CD4-positive, alpha-beta T cell treated with Interferon alpha-2 for 1 hour (primary cell): Measurements from ENCODE around the gene DUSP7.

Experiments
- DNase-seq, 2 donors: peaks; one replicate each; pipeline ENCODE4 v3.0.0-alpha.2; 2020 to 2022

DUSP7 gene

DNA sequence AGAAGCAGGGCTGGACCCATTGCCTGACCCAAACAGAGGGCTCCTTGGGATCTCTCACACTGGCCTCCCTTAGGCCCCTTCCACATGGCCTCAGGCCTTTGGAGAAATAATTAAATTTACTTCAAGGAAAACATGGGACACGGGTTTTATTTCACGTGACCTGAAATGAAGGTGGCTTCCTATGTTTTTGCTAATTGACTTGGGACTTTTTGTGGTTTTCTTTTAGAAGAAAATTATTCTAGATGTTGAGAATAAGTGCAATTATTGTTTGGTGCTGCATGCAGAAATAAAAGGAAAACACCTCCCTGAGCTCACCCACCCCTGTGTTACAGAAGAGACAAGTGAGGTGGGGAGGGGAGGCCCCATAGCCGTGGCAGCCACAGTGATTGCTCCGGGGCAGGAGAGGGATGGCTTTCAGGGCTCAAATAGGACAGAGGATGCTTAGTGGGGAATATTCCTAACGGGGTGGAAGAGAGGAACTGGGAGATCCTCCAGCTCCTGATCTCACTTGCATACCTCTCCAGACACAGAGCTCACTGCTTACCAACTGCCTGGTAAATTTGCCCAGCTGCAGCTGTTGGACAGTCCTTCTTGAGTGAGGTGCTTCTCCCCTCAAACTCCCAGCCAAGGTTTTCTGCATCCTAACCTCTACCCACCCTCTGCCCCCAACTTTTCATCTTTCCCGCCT lies 31.5 kb downstream of the DUSP7 start:
- no peak for DNase-seq

DNA sequence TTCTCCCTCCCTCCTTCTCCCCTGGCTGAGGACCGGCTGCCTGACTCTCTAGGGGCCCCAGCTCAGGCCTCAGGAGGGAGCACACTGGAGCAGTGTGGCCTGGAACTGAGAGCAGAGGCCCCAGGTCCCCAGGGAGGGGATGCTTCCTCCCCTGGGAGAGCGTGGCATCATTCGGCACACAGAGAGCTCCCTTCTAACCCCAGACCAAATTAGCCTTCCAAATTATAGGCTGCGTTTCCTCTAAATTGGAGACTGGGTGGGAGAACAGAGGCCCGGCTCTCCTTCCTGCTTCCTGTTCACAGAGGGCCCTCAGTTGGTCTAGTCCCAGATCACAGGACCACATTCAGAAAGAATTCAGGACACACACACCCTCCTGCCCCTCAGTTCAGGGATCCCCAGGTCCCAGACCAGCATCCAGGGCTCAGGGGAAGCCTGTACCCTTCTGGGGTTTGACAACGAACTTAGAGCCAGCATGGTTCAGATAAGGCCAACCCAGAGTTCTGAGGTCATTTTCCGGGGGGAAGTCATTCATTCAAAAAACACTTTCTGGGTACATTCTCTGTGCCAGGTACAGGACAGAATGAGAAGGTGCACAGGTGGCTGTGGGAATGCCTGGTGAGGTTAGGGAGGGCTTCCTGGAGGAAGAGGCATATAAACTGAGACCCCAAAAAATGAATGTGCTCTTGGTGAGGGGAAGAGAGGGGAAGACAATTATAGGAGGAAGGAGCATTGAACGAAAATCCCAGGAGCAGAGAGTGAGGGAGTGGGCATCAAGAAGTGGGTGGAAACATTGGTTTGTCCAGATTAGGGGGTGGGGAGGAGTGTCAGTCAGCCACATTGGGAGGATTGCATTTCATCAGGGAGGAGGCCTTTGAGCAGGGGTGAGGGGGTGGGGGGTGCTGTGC lies 32.3 kb downstream of the DUSP7 start:
- no peak for DNase-seq

DNA sequence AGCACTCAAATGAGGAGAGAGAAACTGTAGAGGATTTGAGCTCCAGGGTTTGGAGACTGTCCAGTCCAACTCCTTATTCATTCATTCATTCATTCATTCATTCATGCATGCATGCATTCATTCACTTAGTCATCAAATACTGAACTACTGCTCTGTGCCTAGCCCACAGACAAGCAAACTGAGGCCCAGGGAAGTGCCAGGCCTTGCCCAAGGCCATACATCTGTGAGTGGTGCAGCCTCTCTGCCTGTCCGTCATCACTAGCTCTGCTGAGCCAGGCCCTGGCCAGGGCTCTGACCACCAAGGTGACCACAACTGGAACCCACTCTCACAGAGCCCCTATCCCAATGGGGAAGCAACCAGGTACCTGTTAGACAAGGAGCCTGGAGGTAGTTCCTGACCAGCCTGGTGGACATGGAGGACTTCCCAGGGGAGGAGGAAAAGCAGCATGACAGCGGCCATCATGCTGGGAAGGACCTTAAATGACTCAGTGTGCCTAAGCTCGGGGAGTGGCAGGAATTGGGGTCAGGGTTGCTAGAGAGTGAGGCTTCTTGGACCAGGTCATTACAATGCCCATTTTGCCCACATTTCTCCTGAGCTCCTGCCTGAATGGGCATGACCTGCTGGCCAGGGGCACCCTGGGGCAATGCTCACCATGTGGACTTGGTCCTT lies 33.1 kb downstream of the DUSP7 start:
- no peak for DNase-seq

DNA sequence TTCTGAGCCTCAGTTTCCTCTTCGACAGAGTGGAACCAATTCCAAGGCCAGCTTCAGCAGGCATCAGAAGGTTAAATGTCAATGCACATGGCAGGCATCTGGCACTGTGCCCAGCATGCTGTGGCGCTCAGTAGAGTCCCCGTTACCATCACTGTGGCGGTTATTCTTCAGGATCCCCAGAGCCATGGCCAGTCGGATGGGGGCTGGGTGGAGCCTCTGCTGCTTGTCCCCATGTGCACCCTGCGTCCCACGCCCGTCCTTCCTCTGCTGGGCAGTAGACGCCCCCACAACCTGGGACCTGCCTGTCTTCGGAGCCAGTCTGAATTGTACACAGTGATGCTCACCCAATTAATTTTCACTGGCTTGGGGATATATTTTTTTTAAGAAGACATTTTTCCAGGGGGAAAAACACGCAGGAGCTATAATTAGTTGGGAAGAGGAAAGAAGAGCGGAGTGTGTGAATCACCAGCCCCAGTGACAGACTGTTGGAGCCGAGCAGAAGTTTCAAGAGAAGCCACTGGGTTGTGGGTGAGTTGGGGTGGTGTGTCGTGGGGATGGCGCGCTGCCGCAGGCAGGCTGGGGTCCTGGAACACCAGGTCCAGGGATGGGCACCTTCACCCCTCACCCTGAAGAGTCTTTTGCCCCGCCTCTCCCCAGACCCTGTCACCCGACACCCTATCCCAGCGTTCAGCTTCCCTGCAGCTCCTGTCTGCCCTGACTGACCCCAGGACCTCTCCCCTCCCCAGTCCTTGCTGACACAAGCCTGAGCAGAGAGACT lies 33.9 kb downstream of the DUSP7 start:
- no peak for DNase-seq

DNA sequence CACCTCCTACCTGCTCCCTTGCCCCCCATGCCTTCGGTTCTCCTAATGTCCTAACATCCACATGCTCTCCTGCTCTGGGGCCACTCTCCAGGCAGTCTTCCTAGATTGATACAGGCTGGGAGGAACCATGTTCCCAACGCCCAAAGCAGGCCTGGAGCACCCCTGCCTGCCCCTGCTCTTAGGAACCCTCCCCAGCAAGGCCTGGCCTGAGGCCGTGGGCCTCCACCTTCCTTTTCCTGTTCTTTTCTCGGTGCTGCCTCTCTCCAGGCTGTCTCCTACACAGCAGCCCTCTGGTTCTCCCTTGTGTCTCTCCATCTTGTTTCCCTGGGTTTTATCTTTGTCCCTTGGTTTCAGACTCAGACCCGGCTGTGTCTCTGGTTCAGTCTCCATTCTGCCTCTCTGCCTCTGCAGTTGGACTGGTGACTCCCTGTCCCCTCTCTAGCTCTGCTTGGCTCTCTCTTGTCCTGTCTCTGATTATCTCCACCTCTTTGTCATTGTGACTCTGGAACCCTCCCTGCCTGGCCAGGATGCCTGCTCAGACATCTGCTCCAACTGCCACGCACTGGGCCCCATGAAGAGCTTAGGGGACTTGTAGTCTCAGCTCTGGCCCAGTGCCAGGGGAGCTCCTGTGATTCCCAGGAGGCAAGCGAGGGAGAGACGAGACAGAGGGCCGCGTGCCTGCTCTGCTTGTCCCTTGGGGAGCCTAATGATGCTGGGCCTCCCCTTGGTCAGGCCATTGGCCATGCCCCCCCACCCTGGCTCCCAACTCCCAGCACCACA lies 34.7 kb downstream of the DUSP7 start:
- no peak for DNase-seq

DNA sequence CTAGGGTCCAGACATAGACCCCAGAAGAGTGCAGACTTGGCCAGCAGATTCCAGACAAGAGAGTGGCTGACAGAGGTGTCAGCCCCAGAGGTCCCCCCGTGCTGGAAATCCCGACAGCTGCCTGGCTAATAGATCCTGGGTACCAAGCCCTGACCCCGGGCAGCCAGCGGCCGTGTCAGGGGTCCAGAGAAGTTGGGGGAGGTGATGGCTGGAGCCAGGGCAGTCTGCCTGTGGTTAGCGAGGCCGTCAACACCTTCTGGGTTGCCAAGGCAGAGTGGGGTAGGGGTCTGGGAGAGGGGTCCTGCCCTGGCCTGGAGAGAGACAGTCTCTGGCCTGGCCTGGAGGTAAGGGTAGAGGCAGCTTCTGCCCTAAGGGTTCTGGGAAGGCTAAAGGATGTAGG lies 35.6 kb downstream of the DUSP7 start:
- DNase-seq = no peak

DNA sequence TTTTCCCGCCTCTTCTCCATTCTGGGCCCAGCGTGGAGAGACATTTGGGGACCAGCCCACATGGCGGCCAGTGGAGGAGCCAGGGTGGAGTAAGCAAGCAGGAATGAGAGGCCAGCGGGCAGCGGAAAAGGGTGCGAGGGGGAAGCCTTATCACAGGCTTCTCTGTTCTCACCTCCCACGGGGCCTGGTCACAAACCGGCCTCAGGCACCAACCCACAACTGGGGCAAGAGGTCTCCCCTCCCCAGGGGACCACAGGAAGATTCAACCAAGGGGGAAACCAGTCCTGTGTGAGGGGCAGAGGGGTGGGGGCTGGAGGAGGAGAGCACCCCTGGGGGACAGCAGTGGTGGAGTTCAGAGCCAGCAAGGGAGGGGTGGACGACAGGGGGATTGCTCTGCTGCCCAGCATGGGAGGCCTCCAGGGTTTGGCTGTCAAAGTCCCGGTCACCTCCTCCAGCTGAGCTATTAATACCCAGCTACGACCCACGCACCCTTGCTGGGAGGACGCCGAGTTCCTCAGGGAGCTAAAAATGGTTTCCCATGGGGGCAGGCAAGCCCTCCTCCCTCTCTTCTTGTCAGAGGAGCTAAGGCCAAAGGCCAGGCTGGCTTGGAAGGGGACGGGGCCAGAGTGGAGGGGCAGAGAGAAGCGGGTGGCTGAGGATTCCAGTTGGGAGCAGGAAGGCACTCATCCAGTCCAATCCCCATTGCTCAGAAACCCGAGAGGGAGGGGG lies 36.9 kb downstream of the DUSP7 start:
- no peak for DNase-seq

DNA sequence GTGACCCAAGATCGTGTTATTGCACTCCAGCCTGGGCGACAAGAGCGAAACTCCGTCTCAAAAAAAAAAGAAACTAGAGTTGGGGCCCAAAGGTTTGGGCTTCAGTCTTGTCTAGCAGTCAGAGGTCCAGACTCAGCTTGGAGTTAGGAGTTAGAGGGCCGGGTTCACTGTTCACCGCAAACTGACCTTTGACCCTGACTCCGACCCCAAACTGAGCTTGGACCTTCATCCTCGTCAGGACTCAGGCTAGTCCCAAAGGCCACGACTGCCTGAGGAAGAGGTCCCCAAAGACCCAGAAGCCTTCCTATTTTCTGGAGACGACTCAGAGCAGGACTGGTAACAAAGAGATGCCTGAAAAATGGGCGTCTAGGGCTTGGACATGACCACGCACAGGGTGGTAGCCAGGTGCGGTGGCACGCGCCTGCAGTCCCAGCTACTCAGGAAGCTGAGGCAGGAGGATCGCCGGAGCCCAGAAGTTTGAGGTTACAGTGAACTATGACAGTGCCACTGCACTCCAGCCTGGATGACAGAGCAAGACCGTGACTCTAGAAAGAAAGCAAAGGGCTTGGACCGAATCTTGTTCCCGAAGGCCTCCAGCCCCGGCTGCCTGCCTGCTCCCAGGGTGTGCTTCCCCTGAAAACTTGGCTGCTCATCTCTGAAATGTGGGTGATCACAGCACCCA lies 37.9 kb downstream of the DUSP7 start:
- DNase-seq = no peak

DNA sequence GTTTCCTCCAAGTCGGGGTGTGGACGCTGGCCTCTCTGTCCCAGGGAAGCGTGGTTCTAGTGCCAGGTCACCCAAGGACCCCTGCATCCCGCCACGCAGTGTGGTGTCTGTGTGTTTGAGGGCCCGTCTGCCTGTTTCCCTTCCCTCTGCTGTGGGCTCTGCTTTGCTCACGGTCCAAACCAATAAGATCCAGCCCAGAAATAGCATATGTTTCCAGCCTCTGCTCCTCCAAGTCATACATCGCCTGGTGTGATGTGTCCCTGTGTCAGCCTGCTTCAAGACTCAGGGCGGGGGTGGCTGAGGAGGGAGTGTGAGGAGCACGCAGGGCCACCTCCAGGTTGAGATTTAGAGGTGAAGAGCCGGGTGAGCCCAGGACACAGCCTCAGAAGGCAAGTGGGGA lies 38.8 kb downstream of the DUSP7 start:
- no peak for DNase-seq

DNA sequence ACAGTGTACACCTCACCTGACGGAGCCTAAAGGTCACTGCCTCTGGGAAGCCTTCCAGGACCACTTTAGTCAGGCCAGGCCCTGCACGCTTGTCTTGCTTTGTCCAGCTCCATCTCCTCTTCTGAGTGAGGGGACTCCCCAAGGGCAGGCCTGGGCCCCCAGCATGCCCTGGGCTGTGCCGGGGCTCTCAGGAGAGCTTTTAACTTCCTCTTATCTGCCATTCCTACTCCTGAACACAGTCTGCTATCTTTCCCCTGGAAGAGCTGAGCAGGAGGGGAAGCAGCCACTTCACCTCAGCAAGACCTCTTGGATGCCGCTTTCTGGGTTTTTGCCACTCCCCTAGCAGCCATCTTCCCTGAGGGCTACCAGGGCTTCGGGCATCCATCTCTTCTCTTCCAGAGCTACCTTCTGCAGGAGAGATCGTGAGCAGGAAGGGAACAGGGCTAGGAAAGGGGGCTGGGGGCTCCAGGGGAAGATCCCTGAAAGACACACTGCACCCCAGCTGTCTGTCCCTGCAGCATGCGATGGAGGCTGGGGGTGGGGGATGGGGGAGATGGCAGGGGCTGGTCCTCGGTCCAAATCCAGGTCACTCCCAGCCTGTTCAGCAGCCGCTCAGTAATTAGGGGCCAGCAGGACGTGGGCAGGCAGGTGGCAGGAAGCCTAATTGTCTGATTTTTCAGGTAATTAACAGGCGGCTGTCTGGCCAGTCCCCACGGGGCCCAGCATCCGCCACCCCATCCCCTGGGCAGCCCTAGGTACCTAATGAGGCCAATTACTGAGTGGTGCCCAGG lies 40.7 kb downstream of the DUSP7 start:
- no peak for DNase-seq

DNA sequence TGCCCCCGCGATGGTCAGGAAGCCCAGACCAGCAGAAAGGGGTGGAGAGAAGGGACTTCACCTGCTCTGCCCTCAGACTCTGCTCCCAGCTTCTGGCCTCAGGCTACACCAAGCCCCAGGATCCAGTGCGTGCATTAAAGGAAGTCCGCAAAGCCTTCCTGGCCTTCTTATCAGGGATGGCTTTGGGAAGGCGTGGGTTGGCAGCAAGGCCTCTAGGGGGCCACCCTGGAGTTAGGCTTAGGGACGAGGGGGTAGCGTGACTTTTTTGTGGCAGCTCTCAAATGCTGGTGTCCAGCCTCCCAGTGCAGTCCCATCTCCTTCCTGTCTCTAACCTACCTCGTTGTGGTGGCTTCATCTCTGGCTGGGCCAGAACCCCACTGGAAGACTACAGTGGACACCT lies 41.8 kb downstream of the DUSP7 start:
- DNase-seq = no peak

DNA sequence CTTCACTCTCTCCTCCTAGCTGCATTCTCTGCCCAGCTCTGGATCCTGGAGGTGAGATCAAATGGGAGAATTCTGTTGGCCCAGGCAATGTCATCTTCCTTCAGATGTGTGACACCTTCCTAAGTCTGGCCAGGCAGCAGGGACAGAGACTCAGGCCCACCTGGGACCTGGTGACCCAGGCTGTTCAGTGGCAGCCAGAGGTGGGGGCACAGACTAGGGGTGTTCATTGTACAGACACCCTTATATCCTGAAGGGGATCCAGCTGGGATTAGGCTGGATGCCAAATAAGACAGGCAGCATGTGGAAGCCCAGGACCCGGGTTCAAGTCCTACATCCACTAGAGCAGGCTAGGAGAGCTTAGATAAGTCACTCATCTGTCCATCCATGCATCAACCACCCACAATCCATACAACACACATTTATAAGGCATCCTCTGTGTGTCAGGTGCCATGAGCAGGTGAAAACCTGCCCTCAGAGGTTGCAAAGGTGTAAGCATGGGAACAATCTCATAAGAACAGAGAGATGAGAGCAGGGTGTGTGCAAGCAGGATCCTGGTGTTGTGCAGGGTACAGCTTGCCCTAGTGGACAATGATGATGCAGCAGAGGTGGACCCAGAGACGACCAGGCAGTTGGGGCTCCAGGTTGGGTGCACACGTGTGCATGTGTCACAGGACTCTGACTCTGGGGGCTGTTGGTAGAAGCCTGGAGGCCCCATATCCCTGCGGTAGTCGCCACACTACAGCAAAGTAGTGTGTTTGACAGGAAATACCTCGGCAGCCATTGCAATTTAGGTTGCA lies 42.4 kb downstream of the DUSP7 start:
- DNase-seq = no peak

DNA sequence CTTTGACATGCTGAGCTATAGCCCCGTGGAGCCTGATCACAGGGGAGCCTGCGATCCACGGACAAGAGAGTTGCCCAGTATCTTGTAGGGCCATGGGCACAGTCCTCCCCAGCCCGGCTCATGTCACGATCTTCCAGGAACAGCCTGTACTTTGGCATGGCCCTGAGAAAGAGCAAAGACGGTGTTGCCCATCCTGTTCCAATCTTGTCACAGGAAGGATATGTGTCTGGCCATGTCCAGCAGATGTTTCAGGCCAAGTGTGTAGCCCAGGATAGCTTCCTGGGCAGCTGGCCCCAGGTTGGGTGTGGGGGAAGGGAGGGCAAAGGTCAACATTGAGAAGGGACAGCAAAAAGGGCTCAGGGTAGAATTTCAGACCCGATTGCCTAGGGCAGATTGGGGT lies 43.7 kb downstream of the DUSP7 start:
- DNase-seq = no peak

DNA sequence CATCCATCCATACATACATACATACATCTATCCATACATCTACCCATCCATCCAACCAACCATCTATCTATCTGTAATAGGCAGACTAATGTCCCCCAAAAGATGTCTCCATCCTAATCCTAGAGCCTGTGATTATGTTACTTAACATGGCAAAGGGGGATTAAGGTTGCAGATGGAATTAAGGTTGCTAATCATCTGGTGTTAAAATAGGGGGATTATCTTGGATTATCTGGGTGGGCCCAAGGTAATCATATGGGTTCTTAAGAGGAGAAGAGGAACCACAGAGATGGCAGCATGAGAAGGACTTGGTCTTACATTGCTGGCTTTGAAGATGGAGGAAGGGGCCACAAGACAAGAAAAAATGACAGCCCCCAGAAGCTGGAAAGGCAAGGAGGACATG lies 45.9 kb downstream of the DUSP7 start:
- DNase-seq = no peak

DNA sequence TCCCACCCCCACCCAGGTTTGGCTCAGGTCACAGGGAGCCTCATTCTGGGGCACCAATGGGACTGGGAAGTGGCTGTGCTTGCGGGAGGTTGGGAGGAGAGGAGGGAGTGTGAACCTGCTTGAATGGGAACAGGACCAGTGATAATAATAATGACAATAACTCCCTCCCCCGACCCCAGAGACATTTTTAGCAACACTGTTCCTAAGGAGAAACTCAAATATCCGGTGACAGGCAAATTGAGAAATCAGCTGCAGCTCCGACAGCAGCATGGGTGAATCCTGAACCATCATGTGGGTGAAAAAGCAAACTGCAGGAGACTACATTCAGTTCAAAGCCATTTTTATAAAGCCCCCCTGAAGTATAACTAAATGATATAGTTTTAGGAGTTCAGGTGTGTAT lies 49.1 kb downstream of the DUSP7 start:
- no peak for DNase-seq

DNA sequence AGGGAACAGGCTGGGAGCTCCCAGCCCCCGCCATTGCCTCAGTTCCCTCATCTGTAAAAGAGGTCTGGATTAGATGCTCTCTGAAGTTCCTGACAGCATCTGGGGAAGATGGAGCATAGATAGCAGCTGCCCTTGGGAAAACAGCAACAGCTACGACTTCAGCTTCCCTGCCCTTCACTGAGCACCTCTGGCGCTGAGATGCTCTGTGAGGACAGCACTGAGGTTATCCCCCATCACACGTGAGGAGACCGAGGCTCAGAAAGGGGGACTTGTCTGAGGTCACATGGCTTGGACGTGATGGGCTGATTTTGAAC lies 49.6 kb downstream of the DUSP7 start:
- DNase-seq = no peak

DNA sequence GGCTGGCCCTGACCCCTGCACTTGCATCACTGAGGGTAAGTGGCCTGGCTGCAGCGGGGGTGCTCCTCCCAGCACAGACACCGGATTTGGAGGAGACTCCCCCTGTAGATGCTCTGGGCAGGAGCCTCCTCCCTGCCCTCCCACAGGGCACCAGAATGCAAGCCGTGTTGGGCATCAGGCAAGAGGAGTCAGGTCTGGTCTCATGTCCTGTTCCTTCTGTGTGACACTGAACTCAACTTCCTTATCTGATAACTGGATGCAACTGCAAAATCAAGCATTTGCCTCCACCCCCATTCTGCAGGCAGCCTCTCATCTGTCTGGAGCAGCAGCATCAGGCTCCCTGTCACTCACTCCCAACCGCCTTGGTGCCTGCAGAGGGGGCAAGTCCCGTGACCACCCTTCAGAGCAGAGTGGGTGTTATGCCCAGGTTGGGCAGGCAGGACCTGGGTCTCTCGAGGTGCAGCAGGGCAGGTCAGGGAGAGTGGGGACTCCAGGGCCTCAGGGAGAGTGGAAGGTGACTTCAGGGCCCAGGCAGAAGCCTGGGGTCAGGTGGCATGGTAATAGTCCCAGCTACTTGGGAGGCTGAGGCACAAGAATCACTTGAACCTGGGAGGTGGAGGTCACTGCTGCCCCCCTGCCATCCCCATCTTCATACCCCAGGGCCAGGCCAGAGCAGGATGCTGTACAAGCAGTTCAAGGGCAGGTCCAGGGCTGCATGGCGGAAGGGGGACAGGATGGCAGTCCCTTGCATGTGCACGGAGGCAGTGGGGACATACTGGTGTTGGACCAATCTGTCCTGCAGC lies 50.2 kb downstream of the DUSP7 start:
- no peak for DNase-seq

DNA sequence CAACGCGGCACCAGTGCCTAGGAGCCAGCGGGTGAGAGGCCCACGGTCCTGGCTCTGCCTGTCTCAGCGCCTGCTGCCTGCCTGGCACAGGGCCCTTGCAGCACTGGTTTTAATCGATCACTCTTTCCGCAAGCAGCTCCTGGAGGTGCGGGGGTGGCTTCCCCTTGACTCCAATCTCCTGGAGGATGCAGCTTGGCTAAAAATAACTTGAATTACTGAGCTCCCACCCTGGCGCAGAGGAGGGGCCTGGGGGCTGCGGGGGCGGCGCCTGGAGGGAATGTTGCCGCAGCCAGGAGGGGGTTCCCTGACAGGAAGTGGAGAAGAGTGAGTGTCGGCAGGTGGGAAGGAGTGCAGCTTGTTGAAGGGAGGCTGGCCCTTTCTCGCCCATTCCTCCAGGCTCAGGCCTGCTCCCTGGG lies 50.8 kb downstream of the DUSP7 start:
- no peak for DNase-seq
